SKM-1 (cell line): Measurements from ENCODE around the gene PLA2G2D.

ENCODE experiments used
- DNase-seq: peaks from one replicate; lab custom pipeline; 2025; ENCODE audit not compliant: unreplicated experiment; lab: John Stamatoyannopoulos, UW

Gene PLA2G2D

DNA sequence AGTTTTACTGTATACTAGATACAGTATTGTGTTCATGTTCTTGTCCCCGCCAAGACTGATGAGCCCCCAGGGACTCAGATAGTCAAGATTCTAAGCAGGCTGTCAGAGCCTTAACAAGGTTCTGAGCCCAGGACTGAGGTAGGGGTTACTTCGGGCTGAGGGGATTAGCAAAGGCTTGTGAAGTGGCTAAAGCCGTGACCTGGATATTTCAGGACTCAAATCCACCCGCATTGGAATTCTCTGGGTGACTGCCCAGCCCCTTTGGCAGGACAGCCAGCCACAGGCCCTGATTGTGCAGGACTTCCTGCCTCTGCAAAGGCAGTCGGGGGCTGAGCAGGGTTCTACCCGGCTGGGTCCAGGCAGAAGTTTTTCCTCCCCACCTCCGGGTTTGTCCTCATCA is 49.5 kb downstream of the PLA2G2D start, which contains the start of gene PLA2G5:
TSS of gene PLA2G5 (plus strand) at position 321 of the 400 bp plus-strand sequence. CDS start 14,637 bp downstream, outside the sequence.
- no peak for DNase-seq

DNA sequence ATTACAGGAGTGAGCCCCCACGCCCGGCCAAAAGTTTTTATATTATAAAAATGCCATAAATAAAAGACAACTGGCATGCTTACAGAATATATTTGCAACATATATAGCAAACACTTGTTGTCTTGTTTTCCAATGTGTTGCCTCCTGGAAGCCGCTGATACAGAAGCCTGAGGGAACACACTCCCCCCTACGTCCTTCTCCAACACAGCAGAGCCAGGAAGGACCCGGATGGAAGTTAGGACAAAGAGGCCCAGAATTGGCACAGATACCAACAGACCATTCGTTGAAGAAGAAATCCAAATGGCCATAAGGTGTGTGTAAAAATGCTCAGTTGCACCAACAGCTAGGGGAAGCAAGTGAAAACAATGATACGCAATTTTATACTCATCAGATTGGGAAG is 50.6 kb downstream of the PLA2G2D start:
- no peak for DNase-seq

DNA sequence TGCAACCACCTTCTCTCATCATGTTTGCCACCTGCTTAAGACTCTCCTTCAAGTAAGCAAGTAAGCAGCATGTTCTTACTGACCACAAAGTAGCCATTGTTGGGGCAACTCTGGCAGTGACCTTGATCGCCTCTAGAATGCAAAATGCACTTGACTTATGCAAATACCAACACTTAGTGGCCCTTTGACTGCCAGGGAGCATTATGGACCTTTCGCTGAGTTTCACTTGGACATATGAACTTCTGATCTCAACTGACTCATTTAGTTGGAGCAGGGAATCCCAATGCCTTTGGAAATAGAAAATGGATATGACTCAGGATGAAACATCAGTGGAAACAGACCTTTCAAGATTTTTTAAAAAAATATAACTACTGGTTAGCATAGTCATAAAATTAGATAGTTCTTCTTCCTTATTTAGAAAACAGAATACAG is 55.5 kb downstream of the PLA2G2D start:
- DNase-seq, result no peak
